HepG2 (cell line): ENCODE measurements around the gene SMCO4. TPM values are rescaled to one million over a fixed set of nuclear protein-coding genes. Genes with fewer than 3 reads are reported as not detected.
A peak's percentile ranks its signal among the peaks of the same experiment; 100 is the strongest.

Source experiments
- ATAD3A ChIP-seq: sonication (generic); formaldehyde crosslinking; IDR thresholded peaks from 2 replicates; pipeline ENCODE4 v1.4.0; 2020; ENCODE audit warnings: missing genetic modification reagents
- BORCS8-MEF2B ChIP-seq: sonication (generic); formaldehyde crosslinking; IDR thresholded peaks from 2 replicates; pipeline ENCODE4 v1.8.0; 2022; ENCODE audit warnings: mild to moderate bottlenecking, missing genetic modification reagents
- CEBPB ChIP-seq: IDR thresholded peaks from 2 replicates; pipeline ENCODE4 v1.6.1; 2011; ENCODE audit warnings: low read depth, low read length, improper control_type of control experiment, borderline replicate concordance
- ESRRA ChIP-seq: sonication (generic); formaldehyde crosslinking; IDR thresholded peaks from 2 replicates; pipeline ENCODE4 v1.5.1; 2020; ENCODE audit warnings: mild to moderate bottlenecking, low read depth, missing genetic modification reagents
- FOSL2 ChIP-seq: sonication (generic); formaldehyde crosslinking; IDR thresholded peaks from 2 replicates; pipeline ENCODE4 v1.4.0; 2020; ENCODE audit warnings: missing genetic modification reagents
- FOXP1 ChIP-seq, 2 experiments: fragments of 450-650 bp in 1 of 2; IDR thresholded peaks; 2 replicates each; pipeline ENCODE4 v1.6.1; 2017 to 2018; ENCODE audit warnings: antibody characterized with exemption in 1 of 2
- HDAC1 ChIP-seq: sonication (generic); formaldehyde crosslinking; IDR thresholded peaks from 2 replicates; pipeline ENCODE4 v1.5.1; 2020; ENCODE audit warnings: mild to moderate bottlenecking, missing genetic modification reagents
- HINFP ChIP-seq: sonication (generic); formaldehyde crosslinking; IDR thresholded peaks from 2 replicates; pipeline ENCODE4 v1.4.0; 2020; ENCODE audit warnings: low read depth, mild to moderate bottlenecking, missing genetic modification reagents
- HOXA3 ChIP-seq: sonication (generic); formaldehyde crosslinking; IDR thresholded peaks from 2 replicates; pipeline ENCODE4 v1.5.0; 2020; ENCODE audit warnings: missing genetic modification reagents
- KAT7 ChIP-seq: IDR thresholded peaks from 2 replicates; pipeline ENCODE4 v1.6.1; 2018; ENCODE audit warnings: borderline replicate concordance, missing compliant biosample characterization
- NCOA1 ChIP-seq: sonication (generic); formaldehyde crosslinking; IDR thresholded peaks from 2 replicates; pipeline ENCODE4 v1.9.0; 2021; ENCODE audit warnings: missing genetic modification reagents
- PRDM15 ChIP-seq: sonication (generic); formaldehyde crosslinking; IDR thresholded peaks from 2 replicates; pipeline ENCODE4 v1.4.0; 2020; ENCODE audit warnings: missing genetic modification reagents
- RBFOX2 ChIP-seq: fragments of 200-400 bp; formaldehyde crosslinking; IDR thresholded peaks from 2 replicates; pipeline ENCODE4 v1.6.1; 2017; ENCODE audit warnings: low read depth, mild to moderate bottlenecking, low read length
- SOX13 ChIP-seq, 3 experiments: fragments of 450-650 bp in 1 of 3; sonication (generic) in 1 of 3; formaldehyde crosslinking in 1 of 3; IDR thresholded peaks in 2 of 3; conservative IDR thresholded peaks in 1 of 3; 2 replicates each; pipeline versions ENCODE4 v1.5.0 to v1.6.1; 2016 to 2020; ENCODE audit warnings: antibody characterized with exemption in 1 of 3, mild to moderate bottlenecking in 1 of 3, missing compliant biosample characterization in 1 of 3, missing genetic modification reagents in 1 of 3, moderate library complexity in 1 of 3
- SRSF4 ChIP-seq: fragments of 200-400 bp; formaldehyde crosslinking; IDR thresholded peaks from one replicate; pipeline ENCODE4 v1.6.1; 2018; ENCODE audit warnings: mild to moderate bottlenecking, low read depth, low read length, moderate library complexity; ENCODE audit not compliant: poor library complexity, severe bottlenecking
- ZBTB38 ChIP-seq: sonication (generic); formaldehyde crosslinking; IDR thresholded peaks from 2 replicates; pipeline ENCODE4 v1.5.1; 2020; ENCODE audit warnings: mild to moderate bottlenecking, missing genetic modification reagents
- ZFP36L1 ChIP-seq: sonication (generic); formaldehyde crosslinking; IDR thresholded peaks from 2 replicates; pipeline ENCODE4 v1.8.0; 2022; ENCODE audit warnings: mild to moderate bottlenecking, missing genetic modification reagents, moderate library complexity
- ZMYM2 ChIP-seq: sonication (generic); formaldehyde crosslinking; IDR thresholded peaks from 2 replicates; pipeline ENCODE4 v1.8.0; 2022; ENCODE audit warnings: mild to moderate bottlenecking, missing genetic modification reagents
- ZNF232 ChIP-seq: sonication (generic); formaldehyde crosslinking; IDR thresholded peaks from 2 replicates; pipeline ENCODE4 v1.4.0; 2020; ENCODE audit warnings: missing genetic modification reagents, borderline replicate concordance
- ZNF510 ChIP-seq: sonication (generic); formaldehyde crosslinking; IDR thresholded peaks from 2 replicates; pipeline ENCODE4 v1.4.0; 2020; ENCODE audit warnings: low read depth, mild to moderate bottlenecking, missing genetic modification reagents
- ZNF619 ChIP-seq: sonication (generic); formaldehyde crosslinking; IDR thresholded peaks from 2 replicates; pipeline ENCODE4 v1.4.0; 2020; ENCODE audit warnings: mild to moderate bottlenecking, missing genetic modification reagents
- ZNF629 ChIP-seq: sonication (generic); formaldehyde crosslinking; conservative IDR thresholded peaks from 2 replicates; pipeline ENCODE4 v1.5.0; 2020; ENCODE audit warnings: missing genetic modification reagents
- ZNF644 ChIP-seq: IDR thresholded peaks from 2 replicates; pipeline ENCODE4 v1.6.1; 2016; ENCODE audit warnings: low read depth
- ZNF768 ChIP-seq: sonication (generic); formaldehyde crosslinking; IDR thresholded peaks from 2 replicates; pipeline ENCODE4 v1.4.0; 2020; ENCODE audit warnings: missing genetic modification reagents
- ZNF83 ChIP-seq: sonication (generic); formaldehyde crosslinking; IDR thresholded peaks from 2 replicates; pipeline ENCODE4 v1.4.0; 2020; ENCODE audit warnings: missing genetic modification reagents, mild to moderate bottlenecking, borderline replicate concordance
- polyA plus RNA-seq, 8 experiments: library from polyadenylated mRNA; depleted of rRNA in 3 of 8; stranded (reverse) in 7 of 8; unstranded in 1 of 8; fragments of >200 nt; fragmentation: Illumina TruSeq in 4 of 8; extraction: Trizol in 4 of 8; gene quantifications; 2 replicates each; pipeline versions ENCODE4 v1.2.1 to v1.2.3, GENCODE V29; 2011 to 2016; ENCODE audit warnings: low read depth in 4 of 8, missing spikeins in 1 of 8, mixed read lengths in 1 of 8; ENCODE audit not compliant: insufficient read depth in 1 of 8
- total RNA-seq, 5 experiments: library from RNA; depleted of rRNA; stranded (reverse); fragments of >200 nt; fragmentation: Illumina TruSeq; extraction: Trizol; gene quantifications; 2 replicates each; pipeline ENCODE4 v1.2.3, GENCODE V29; 2016; ENCODE audit warnings: low read depth in 1 of 5
- TF ChIP-seq, protein P1 (sequence below): IDR thresholded peaks from 2 replicates; pipeline ENCODE4 v1.6.1; 2016; ENCODE audit warnings: low read depth, borderline replicate concordance

The SMCO4 gene
- total and polyA plus RNA-seq, 2 of the 13 experiments (the other 11 are each of a cell fraction or from before 2014, with no cell fraction given): 10.6 to 28.5 TPM

DNA sequence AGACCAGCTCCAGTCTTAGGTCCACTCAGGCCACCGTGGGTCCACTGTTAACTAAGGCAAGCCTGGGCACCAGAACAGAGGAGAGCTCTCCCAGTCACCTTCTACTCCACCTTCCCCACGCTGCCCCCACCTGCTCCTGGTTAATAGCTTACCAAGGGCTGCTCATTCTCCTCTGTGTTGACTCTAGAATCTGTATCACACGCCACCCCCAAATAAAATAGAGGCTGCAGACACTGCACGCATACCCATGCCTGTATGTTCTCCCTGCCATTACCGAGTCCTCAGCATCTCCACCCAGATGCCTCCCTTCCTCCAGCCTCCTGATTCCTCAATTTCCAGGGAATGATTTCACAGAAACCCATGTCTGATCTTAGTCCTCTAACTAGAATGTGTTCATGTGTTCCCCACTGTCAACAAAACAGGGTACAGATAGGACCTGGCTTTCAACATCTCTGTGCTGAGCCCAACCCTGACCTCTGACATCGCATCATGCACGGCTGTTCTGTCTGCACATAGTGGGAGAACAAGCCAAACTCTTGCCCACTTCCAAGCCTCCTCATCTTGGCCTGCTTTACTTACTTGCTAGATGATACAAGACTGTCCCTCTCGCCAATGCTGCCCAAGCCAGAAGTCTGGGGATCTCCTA lies 49.8 kb downstream of the SMCO4 start (continued):
- no peak for TF ChIP-seq ZFP36L1 (CRISPR knock-in tag)
- no peak for TF ChIP-seq ZNF232
- no peak for TF ChIP-seq ZNF644 (CRISPR knock-in tag)
- no peak for TF ChIP-seq ZNF768 (CRISPR knock-in tag)
- TF ChIP-seq HOXA3: peak; percentile 29; the same call in 1 of the 2 replicates
- TF ChIP-seq SRSF4: no peak
- TF ChIP-seq ZNF619 (CRISPR knock-in tag): no peak
- TF ChIP-seq CEBPB: no peak
- TF ChIP-seq ZBTB38: no peak; the same call in 1 of the 2 replicates
- TF ChIP-seq, protein P1, sequence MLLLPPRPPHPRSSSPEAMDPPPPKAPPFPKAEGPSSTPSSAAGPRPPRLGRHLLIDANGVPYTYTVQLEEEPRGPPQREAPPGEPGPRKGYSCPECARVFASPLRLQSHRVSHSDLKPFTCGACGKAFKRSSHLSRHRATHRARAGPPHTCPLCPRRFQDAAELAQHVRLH (CRISPR knock-in tag): no peak
- TF ChIP-seq ZNF83: no peak
- 0 out of 2 replicates have a peak, but pooled peaks have one; percentile 7 for TF ChIP-seq SOX13 (IDR thresholded peaks at IDR 0.05)
- TF ChIP-seq SOX13 (CRISPR knock-in tag; conservative IDR thresholded peaks at IDR 0.05 in 1 of 2, IDR thresholded peaks at IDR 0.05 in 1 of 2): peak in 1 of 2 experiments; percentile 45; a peak in 2 of 4 replicates
- no peak; the same call in 1 of the 2 replicates for TF ChIP-seq HINFP
- TF ChIP-seq ESRRA (CRISPR knock-in tag): peak; percentile 64; the same call in 1 of the 2 replicates
- no peak for TF ChIP-seq ZNF629
- TF ChIP-seq RBFOX2: no peak
- TF ChIP-seq FOSL2: no peak; the same call in 1 of the 2 replicates
- 0 out of 2 replicates have a peak, but pooled peaks have one; percentile 37 for TF ChIP-seq KAT7 (CRISPR knock-in tag)
- TF ChIP-seq FOXP1 (IDR thresholded peaks at IDR 0.05): no peak
- TF ChIP-seq FOXP1 (CRISPR knock-in tag; IDR thresholded peaks at IDR 0.05): peak; percentile 46; the same call in 1 of the 2 replicates
- peak; percentile 79 for TF ChIP-seq HDAC1 (CRISPR knock-in tag)
- no peak for TF ChIP-seq ZMYM2 (CRISPR knock-in tag)
- no peak for TF ChIP-seq NCOA1
- no peak for TF ChIP-seq ATAD3A (CRISPR knock-in tag)
- no peak for TF ChIP-seq PRDM15
- TF ChIP-seq ZNF510 (CRISPR knock-in tag): no peak
- TF ChIP-seq BORCS8-MEF2B (CRISPR knock-in tag): 0 out of 2 replicates have a peak, but pooled peaks have one; percentile 30
